GM06990 (cell line): ENCODE results near the gene GBA2.

Source experiments
- DNase-seq: peaks from one replicate; pipeline ENCODE4 v3.0.0-alpha.2; 2011; ENCODE audit not compliant: insufficient read length; ENCODE audit errors: extremely low read depth
- H3K27me3 ChIP-seq: replicated peaks from 2 replicates; pipeline ENCODE4 v1.6.0; 2011; ENCODE audit warnings: low read length; ENCODE audit not compliant: control insufficient read depth, insufficient read depth
- H3K36me3 ChIP-seq: 2 replicates; pipeline ENCODE4 v1.5.1; 2011; ENCODE audit warnings: low read length; ENCODE audit not compliant: control insufficient read depth, insufficient read depth
- H3K4me3 ChIP-seq: replicated peaks from 2 replicates; pipeline ENCODE4 v1.5.1; 2011; ENCODE audit warnings: low read depth, mild to moderate bottlenecking, control low read depth, low read length
- TF ChIP-seq, protein P1 (sequence below): IDR thresholded peaks from 2 replicates; pipeline ENCODE4 v1.5.1; 2011; ENCODE audit warnings: low read length, control low read depth, mild to moderate bottlenecking, inconsistent platforms; ENCODE audit not compliant: insufficient read depth, poor library complexity, severe bottlenecking

Gene GBA2

DNA sequence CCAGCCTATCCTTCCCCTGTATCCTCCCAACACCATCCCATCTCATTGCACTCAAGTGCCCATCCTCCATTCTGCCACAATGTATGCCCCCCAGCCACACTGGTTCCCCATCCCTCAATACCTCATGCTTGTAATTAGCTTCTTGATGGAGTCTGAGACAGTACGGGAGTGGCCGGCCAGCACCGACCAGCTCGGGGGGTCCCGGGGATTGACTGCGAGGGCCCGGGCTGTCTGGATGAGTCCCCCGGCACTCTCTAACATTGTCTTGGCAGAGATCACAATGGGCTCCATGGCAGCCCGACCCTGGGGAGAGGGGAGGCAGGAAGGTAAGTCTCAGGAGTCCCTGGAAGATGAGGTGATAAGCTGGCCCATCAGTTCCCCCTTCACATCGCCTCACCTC lies 42.1 kb downstream of the GBA2 start:
- TF ChIP-seq, protein P1, sequence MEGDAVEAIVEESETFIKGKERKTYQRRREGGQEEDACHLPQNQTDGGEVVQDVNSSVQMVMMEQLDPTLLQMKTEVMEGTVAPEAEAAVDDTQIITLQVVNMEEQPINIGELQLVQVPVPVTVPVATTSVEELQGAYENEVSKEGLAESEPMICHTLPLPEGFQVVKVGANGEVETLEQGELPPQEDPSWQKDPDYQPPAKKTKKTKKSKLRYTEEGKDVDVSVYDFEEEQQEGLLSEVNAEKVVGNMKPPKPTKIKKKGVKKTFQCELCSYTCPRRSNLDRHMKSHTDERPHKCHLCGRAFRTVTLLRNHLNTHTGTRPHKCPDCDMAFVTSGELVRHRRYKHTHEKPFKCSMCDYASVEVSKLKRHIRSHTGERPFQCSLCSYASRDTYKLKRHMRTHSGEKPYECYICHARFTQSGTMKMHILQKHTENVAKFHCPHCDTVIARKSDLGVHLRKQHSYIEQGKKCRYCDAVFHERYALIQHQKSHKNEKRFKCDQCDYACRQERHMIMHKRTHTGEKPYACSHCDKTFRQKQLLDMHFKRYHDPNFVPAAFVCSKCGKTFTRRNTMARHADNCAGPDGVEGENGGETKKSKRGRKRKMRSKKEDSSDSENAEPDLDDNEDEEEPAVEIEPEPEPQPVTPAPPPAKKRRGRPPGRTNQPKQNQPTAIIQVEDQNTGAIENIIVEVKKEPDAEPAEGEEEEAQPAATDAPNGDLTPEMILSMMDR = no peak
- H3K4me3 ChIP-seq = no peak overlapping the region
- no peak for DNase-seq
- no peaks in the 10 kb centered on the region for H3K27me3 ChIP-seq
- peaks cover 68% of the 10 kb centered on the region for H3K36me3 ChIP-seq

- Histone ChIP-seq H3K4me3 (no peak overlapping the region), H3K36me3 (peaks cover 64% of the 10 kb centered on the region), H3K27me3 (no peaks in the 10 kb centered on the region)
- DNase-seq = no peak
- TF ChIP-seq, protein P1 = no peak
Observed at GRCh38 chr9:35705836-35706430, 43.1 kb downstream of the GBA2 start.

DNA sequence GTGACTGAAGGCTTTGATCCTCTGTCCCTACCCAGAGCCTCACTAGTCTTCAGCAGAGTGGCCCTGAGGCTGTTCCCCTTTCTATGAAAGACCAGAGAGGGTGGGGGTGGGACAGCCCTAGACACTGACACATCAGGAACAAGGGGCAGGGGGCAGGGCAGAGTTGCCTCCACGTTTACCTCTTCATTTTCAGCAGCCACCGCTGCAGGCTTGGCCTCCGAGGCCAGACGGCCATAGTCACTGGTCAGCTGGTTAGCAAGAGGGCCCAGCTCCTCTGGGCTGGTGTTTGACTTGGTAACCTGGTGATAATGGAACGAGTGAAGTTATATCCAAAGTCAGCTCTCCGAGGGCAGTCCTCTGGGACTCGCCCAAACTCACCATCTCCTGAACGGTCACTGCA lies 43.7 kb downstream of the GBA2 start:
- DNase-seq = no peak
- peaks cover 59% of the 10 kb centered on the region for H3K36me3 ChIP-seq
- no peak overlapping the region for H3K4me3 ChIP-seq
- TF ChIP-seq, protein P1 = no peak
- no peaks in the 10 kb centered on the region for H3K27me3 ChIP-seq

GRCh38 chr9:35703906-35704672 lies 44.9 kb downstream of the GBA2 start:
- peaks cover 70% of the 10 kb centered on the region for H3K36me3 ChIP-seq
- TF ChIP-seq, protein P1 = no peak
- H3K27me3 ChIP-seq = no peaks in the 10 kb centered on the region
- no peak overlapping the region for H3K4me3 ChIP-seq
- no peak for DNase-seq

GRCh38 chr9:35702696-35703095 lies 46.3 kb downstream of the GBA2 start:
- Histone ChIP-seq H3K36me3 (peaks cover 77% of the 10 kb centered on the region), H3K27me3 (no peaks in the 10 kb centered on the region), H3K4me3 (no peak overlapping the region)
- TF ChIP-seq, protein P1 = no peak
- no peak for DNase-seq
